ENCODE measurements around the gene NDUFA12. TPM values are rescaled to one million over a fixed set of nuclear protein-coding genes. Genes with fewer than 3 reads are reported as not detected.

NDUFA12 gene
- total and polyA plus RNA-seq, 4 donors = 53.9 to 118 (median 75.9) TPM

GRCh38 chr12:94973221-94973620 lies 30.3 kb downstream of the NDUFA12 start:
- intact Hi-C loops (cut with DNase I) = no loop called here
- H3K36me3 ChIP-seq (ENCODE audit: control insufficient read depth in 1 of 2, insufficient read depth in 2 of 2, low read length in 1 of 2) = peaks cover 0 to 4% of the 10 kb centered on the region in 2 donors
- no peak for DNase-seq
- H3K4me3 ChIP-seq (ENCODE audit: low read length in 2 of 2) = no peak overlapping the region
- no peak overlapping the region for H3K27ac ChIP-seq (ENCODE audit: low read depth in 1 of 2, low read length in 2 of 2)
- WGBS, 2 donors = 73 to 76% methylated on average over 5 of the region's 5 CpGs
- ATAC-seq (ENCODE audit: low FRiP score) = no peak
- no peaks in the 10 kb centered on the region for H3K9me3 ChIP-seq (ENCODE audit: control insufficient read depth, low read length)
- peaks cover 0 to 1% of the 10 kb centered on the region in 2 donors for H3K4me1 ChIP-seq (ENCODE audit: control insufficient read depth in 1 of 2, insufficient read depth in 2 of 2, low read length in 2 of 2)
- H3K27me3 ChIP-seq (ENCODE audit: control insufficient read depth in 1 of 2, insufficient read depth in 2 of 2, low read length in 1 of 2) = no peaks in the 10 kb centered on the region

- Histone ChIP-seq H3K27ac (ENCODE audit: low read depth in 1 of 2, low read length in 2 of 2) (no peak overlapping the region), H3K36me3 (ENCODE audit: control insufficient read depth in 1 of 2, insufficient read depth in 2 of 2, low read length in 1 of 2) (peaks cover 0 to 4% of the 10 kb centered on the region in 2 donors), H3K9me3 (ENCODE audit: control insufficient read depth, low read length) (no peaks in the 10 kb centered on the region), H3K27me3 (ENCODE audit: control insufficient read depth in 1 of 2, insufficient read depth in 2 of 2, low read length in 1 of 2) (no peaks in the 10 kb centered on the region), H3K4me3 (ENCODE audit: low read length in 2 of 2) (no peak overlapping the region), H3K4me1 (ENCODE audit: control insufficient read depth in 1 of 2, insufficient read depth in 2 of 2, low read length in 2 of 2) (no peaks in the 10 kb centered on the region)
- intact Hi-C loops (cut with DNase I) = no loop called here
- ATAC-seq (ENCODE audit: low FRiP score) (no peak), DNase-seq (no peak)
- 97 to 98% methylated on average over 2 of the region's 2 CpGs for WGBS, 2 donors
Observed at GRCh38 chr12:94972795-94973194, 30.7 kb downstream of the NDUFA12 start.

GRCh38 chr12:94971923-94972322 lies 31.6 kb downstream of the NDUFA12 start:
- DNase-seq (no peak), ATAC-seq (ENCODE audit: low FRiP score) (no peak)
- no peak overlapping the region for H3K27ac ChIP-seq (ENCODE audit: low read depth in 1 of 2, low read length in 2 of 2)
- peaks cover 0 to 4% of the 10 kb centered on the region in 2 donors for H3K36me3 ChIP-seq (ENCODE audit: control insufficient read depth in 1 of 2, insufficient read depth in 2 of 2, low read length in 1 of 2)
- 96 to 98% methylated on average over 2 of the region's 2 CpGs for WGBS, 2 donors
- H3K27me3 ChIP-seq (ENCODE audit: control insufficient read depth in 1 of 2, insufficient read depth in 2 of 2, low read length in 1 of 2) = no peaks in the 10 kb centered on the region
- no peaks in the 10 kb centered on the region for H3K9me3 ChIP-seq (ENCODE audit: control insufficient read depth, low read length)
- no peak overlapping the region for H3K4me3 ChIP-seq (ENCODE audit: low read length in 2 of 2)
- no peaks in the 10 kb centered on the region for H3K4me1 ChIP-seq (ENCODE audit: control insufficient read depth in 1 of 2, insufficient read depth in 2 of 2, low read length in 2 of 2)
- intact Hi-C loops (cut with DNase I) = no loop called here

DNA sequence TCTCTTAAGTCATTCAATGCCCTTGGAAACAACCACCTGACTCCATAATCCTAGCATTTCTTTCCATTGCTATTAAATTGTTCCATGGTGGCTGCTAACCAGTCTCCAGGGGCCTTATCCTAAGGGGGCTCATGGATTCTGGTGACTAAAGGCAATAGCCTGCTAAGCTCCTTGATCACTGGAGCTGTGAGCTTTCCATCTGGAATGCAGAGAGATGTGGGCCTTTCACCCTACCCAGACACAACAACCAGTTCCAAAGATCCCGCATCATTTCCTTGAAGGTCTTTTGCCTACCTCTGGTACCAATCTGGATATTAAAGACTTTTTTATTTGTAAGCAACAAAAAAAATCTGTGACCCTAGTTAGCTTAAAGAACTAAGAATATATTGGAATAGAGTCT lies 32.9 kb downstream of the NDUFA12 start:
- no peak overlapping the region for H3K4me3 ChIP-seq (ENCODE audit: low read length in 2 of 2)
- H3K36me3 ChIP-seq (ENCODE audit: control insufficient read depth in 1 of 2, insufficient read depth in 2 of 2, low read length in 1 of 2) = peaks cover 0 to 4% of the 10 kb centered on the region in 2 donors
- intact Hi-C loops (cut with DNase I) = no loop called here
- H3K9me3 ChIP-seq (ENCODE audit: control insufficient read depth, low read length) = no peaks in the 10 kb centered on the region
- no peaks in the 10 kb centered on the region for H3K4me1 ChIP-seq (ENCODE audit: control insufficient read depth in 1 of 2, insufficient read depth in 2 of 2, low read length in 2 of 2)
- 98 to 100% methylated on average over 1 of the region's 1 CpG for WGBS, 2 donors
- DNase-seq = no peak
- H3K27ac ChIP-seq (ENCODE audit: low read depth in 1 of 2, low read length in 2 of 2) = no peak overlapping the region
- H3K27me3 ChIP-seq (ENCODE audit: control insufficient read depth in 1 of 2, insufficient read depth in 2 of 2, low read length in 1 of 2) = no peaks in the 10 kb centered on the region
- no peak for ATAC-seq (ENCODE audit: low FRiP score)

DNA sequence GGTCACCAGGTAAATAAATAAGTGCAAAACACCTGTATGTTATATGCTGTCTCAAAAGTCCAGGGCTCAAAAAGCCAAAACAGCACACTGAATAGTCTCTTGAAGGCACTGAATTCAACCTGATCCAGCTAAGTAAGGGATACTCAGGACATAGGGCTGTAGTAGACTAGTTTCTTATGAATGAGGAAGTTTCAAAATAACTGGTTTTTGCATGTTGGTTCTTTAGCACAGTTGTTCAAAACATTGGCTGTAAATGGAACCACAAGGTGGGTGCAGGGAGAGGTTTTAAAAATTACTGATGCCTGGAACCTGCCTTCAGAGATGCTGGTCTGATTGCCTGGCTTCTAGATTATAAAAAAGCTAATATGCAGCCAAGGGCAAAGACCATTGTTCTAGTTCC lies 34.1 kb downstream of the NDUFA12 start:
- intact Hi-C loops (cut with DNase I) = no loop called here
- H3K36me3 ChIP-seq (ENCODE audit: control insufficient read depth in 1 of 2, insufficient read depth in 2 of 2, low read length in 1 of 2) = peaks cover 0 to 4% of the 10 kb centered on the region in 2 donors
- no peaks in the 10 kb centered on the region for H3K9me3 ChIP-seq (ENCODE audit: control insufficient read depth, low read length)
- H3K27me3 ChIP-seq (ENCODE audit: control insufficient read depth in 1 of 2, insufficient read depth in 2 of 2, low read length in 1 of 2) = no peaks in the 10 kb centered on the region
- no peaks in the 10 kb centered on the region for H3K4me1 ChIP-seq (ENCODE audit: control insufficient read depth in 1 of 2, insufficient read depth in 2 of 2, low read length in 2 of 2)
- DNase-seq (no peak), ATAC-seq (ENCODE audit: low FRiP score) (no peak)
- H3K27ac ChIP-seq (ENCODE audit: low read depth in 1 of 2, low read length in 2 of 2) = no peak overlapping the region
- H3K4me3 ChIP-seq (ENCODE audit: low read length in 2 of 2) = no peak overlapping the region

DNA sequence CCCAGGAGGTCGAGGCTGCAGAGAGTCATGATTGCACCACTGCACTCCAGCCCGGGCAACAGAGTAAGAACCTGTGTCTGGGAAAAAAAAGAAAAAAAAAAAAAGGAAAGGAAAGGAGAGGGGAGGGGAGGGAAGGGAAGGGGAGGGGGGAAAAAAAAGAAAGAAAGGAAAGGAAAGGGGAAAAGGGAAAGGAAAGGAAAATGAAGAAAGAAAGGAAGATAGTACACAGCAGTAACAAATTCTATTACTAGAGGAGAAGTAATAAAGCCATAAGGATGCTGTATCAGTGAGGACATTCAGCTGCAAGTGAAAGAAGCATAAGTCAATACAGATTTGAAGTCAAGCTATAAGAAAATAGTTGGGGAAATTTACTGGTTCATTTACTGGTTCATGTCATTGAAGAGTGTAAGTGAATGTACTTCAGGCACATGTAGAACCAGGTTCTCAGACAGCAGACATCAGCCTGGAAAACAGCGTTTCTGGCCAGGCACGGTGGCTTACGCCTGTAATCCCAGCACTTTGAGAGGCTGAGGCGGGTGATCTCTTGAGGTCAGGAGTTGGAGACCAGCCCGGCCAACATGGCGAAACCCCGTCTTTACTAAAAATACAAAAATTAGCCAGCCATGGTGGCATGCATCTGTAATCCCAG lies 37.4 kb downstream of the NDUFA12 start:
- no peak overlapping the region for H3K27ac ChIP-seq (ENCODE audit: low read depth in 1 of 2, low read length in 2 of 2)
- H3K36me3 ChIP-seq (ENCODE audit: control insufficient read depth in 1 of 2, insufficient read depth in 2 of 2, low read length in 1 of 2) = peaks cover 0 to 4% of the 10 kb centered on the region in 2 donors
- H3K4me3 ChIP-seq (ENCODE audit: low read length in 2 of 2) = no peak overlapping the region
- ATAC-seq (ENCODE audit: low FRiP score) = no peak
- no peaks in the 10 kb centered on the region for H3K9me3 ChIP-seq (ENCODE audit: control insufficient read depth, low read length)
- no peak for DNase-seq
- no peaks in the 10 kb centered on the region for H3K27me3 ChIP-seq (ENCODE audit: control insufficient read depth in 1 of 2, insufficient read depth in 2 of 2, low read length in 1 of 2)
- intact Hi-C loops (cut with DNase I) = no loop called here
- no peaks in the 10 kb centered on the region for H3K4me1 ChIP-seq (ENCODE audit: control insufficient read depth in 1 of 2, insufficient read depth in 2 of 2, low read length in 2 of 2)
- WGBS, 2 donors = 89 to 90% methylated on average over 9 of the region's 9 CpGs

DNA sequence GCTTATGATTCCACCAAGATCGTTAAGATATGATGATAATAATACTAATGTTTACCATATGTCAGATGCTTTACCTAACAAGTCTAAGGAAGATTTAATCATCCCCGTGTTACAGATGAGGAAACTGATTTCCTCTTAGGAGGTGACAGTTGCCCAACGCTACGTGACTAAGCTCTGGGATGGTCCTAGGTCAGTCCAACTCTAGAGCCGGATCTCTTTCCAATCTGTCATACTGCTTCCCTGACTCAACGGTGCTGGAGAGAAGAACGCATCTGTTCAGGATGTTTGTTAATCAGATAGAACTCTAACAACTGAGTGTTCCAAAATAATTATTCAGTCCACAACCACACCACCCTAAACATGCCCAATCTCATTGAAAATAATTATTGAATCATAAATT lies 39.8 kb downstream of the NDUFA12 start:
- H3K27ac ChIP-seq (ENCODE audit: low read depth in 1 of 2, low read length in 2 of 2) = no peak overlapping the region
- ATAC-seq (ENCODE audit: low FRiP score) (no peak), DNase-seq (no peak)
- no peaks in the 10 kb centered on the region for H3K4me1 ChIP-seq (ENCODE audit: control insufficient read depth in 1 of 2, insufficient read depth in 2 of 2, low read length in 2 of 2)
- no peaks in the 10 kb centered on the region for H3K27me3 ChIP-seq (ENCODE audit: control insufficient read depth in 1 of 2, insufficient read depth in 2 of 2, low read length in 1 of 2)
- no peaks in the 10 kb centered on the region for H3K9me3 ChIP-seq (ENCODE audit: control insufficient read depth, low read length)
- no peaks in the 10 kb centered on the region for H3K36me3 ChIP-seq (ENCODE audit: control insufficient read depth in 1 of 2, insufficient read depth in 2 of 2, low read length in 1 of 2)
- H3K4me3 ChIP-seq (ENCODE audit: low read length in 2 of 2) = no peak overlapping the region
- intact Hi-C loops (cut with DNase I) = no loop called here
- 84 to 89% methylated on average over 7 of the region's 7 CpGs for WGBS, 2 donors

- Histone ChIP-seq H3K4me1 (ENCODE audit: control insufficient read depth in 1 of 2, insufficient read depth in 2 of 2, low read length in 2 of 2) (no peaks in the 10 kb centered on the region), H3K4me3 (ENCODE audit: low read length in 2 of 2) (no peak overlapping the region), H3K27ac (ENCODE audit: low read depth in 1 of 2, low read length in 2 of 2) (no peak overlapping the region), H3K9me3 (ENCODE audit: control insufficient read depth, low read length) (no peaks in the 10 kb centered on the region), H3K36me3 (ENCODE audit: control insufficient read depth in 1 of 2, insufficient read depth in 2 of 2, low read length in 1 of 2) (no peaks in the 10 kb centered on the region), H3K27me3 (ENCODE audit: control insufficient read depth in 1 of 2, insufficient read depth in 2 of 2, low read length in 1 of 2) (no peaks in the 10 kb centered on the region)
- ATAC-seq (ENCODE audit: low FRiP score) = no peak
- DNase-seq = no peak
- 56% methylated on average over 3 of the region's 3 CpGs for WGBS, 2 donors
- intact Hi-C loops (cut with DNase I) = no loop called here
Observed at GRCh38 chr12:94962670-94963069, 40.8 kb downstream of the NDUFA12 start.

- ATAC-seq (ENCODE audit: low FRiP score) = no peak
- WGBS, 2 donors = 87 to 93% methylated on average over 2 of the region's 2 CpGs
- Histone ChIP-seq H3K36me3 (ENCODE audit: control insufficient read depth in 1 of 2, insufficient read depth in 2 of 2, low read length in 1 of 2) (no peaks in the 10 kb centered on the region), H3K27me3 (ENCODE audit: control insufficient read depth in 1 of 2, insufficient read depth in 2 of 2, low read length in 1 of 2) (no peaks in the 10 kb centered on the region), H3K9me3 (ENCODE audit: control insufficient read depth, low read length) (no peaks in the 10 kb centered on the region), H3K27ac (ENCODE audit: low read depth in 1 of 2, low read length in 2 of 2) (no peak overlapping the region), H3K4me3 (ENCODE audit: low read length in 2 of 2) (no peak overlapping the region), H3K4me1 (ENCODE audit: control insufficient read depth in 1 of 2, insufficient read depth in 2 of 2, low read length in 2 of 2) (no peaks in the 10 kb centered on the region)
- no peak for DNase-seq
- intact Hi-C loops (cut with DNase I) = no loop called here
Observed at GRCh38 chr12:94961911-94962310, 41.6 kb downstream of the NDUFA12 start.

Measured in aorta (tissue), 5 donors.